T1000 (cell line): Measurements from ENCODE around the gene PARD3.
"Not testable (repeated sequence)": the region's sequence is repeated elsewhere in the genome, so short reads cannot be mapped to it uniquely, and the experiment has no call there.

Source experiments
- DNase-seq: peaks from one replicate; lab custom pipeline; 2025; ENCODE audit warnings: mixed read lengths; lab: John Stamatoyannopoulos, UW

Gene PARD3

GRCh38 chr10:34382626-34383025, 432.5 kb downstream of the PARD3 start:
- no peak for DNase-seq

GRCh38 chr10:34380856-34381255, 434.2 kb downstream of the PARD3 start:
- DNase-seq = no peak

DNA sequence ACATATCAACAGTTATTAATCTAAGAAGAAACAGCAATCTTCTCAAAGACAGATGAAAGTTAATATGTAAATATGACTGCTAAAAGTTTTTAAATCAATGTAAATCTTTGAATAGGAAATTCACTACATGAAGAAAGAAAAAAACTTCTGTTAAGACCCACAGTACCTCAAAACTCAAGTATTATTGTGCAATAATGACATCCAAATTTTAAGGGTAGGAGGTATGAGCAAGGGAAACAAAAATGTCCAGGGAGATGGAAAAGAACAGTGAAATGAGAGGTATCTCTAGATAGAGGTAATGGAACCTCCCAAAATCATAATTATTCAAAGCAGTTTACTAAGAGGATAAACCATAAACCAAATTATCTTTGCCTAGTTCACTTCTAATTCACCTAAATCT, 436.8 kb downstream of the PARD3 start:
- DNase-seq = no peak

- no peak for DNase-seq
Measured at GRCh38 chr10:34377833-34378232, 437.3 kb downstream of the PARD3 start.

DNA sequence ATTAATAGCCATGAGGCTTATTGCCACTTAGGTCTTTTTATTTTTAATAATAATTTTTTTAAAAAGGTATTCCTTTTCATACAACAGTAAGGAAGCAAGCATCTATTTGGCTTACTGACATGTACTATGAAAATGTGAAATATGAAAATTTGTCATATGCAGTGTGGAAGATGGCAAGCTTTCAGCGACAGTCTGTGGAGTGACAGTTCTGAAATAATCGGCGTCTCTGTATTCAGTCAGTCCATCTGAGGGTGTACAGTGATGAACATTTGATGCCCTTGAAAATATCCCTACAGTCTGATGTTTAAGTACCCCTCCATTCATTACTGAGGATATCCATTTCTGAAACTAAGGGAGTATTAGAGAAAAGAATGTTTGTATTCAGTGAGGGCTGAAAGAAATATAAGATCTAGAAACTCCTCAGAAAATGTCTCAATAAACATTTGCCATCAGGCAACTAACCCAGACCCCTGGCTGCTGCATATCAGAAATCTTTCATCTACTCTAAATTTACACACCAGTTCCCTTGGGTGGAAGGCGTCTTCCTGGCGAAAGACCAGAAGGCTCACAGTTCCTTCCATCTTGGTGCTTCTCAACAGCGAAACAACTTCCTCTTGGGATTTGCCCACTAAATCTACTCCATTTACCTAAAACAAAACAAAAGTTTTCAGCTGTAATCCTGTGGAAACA, 440.6 kb downstream of the PARD3 start:
- DNase-seq = no peak

- DNase-seq = no peak
Measured at GRCh38 chr10:34373211-34373610, 441.9 kb downstream of the PARD3 start.

DNA sequence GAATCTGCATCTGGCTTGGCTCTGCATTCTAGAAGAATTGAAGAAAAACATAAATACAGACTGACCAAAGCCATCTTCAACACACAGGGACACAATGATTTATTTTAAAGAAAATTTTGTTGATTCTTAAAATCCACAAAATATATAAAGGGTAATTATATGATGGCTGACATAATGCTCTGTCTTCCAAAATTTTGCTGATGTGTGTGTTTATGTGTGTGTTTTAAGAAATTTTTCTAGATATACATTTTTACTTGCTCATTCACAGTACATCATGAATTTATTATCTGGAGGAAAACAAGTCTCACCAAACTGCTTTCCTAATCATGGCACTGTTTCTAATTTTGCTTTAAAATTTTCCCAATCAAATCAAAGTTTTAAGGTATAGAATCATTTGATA, 442.6 kb downstream of the PARD3 start:
- no peak for DNase-seq

- DNase-seq = no peak
Measured at GRCh38 chr10:34370126-34370525, 445.0 kb downstream of the PARD3 start.

DNA sequence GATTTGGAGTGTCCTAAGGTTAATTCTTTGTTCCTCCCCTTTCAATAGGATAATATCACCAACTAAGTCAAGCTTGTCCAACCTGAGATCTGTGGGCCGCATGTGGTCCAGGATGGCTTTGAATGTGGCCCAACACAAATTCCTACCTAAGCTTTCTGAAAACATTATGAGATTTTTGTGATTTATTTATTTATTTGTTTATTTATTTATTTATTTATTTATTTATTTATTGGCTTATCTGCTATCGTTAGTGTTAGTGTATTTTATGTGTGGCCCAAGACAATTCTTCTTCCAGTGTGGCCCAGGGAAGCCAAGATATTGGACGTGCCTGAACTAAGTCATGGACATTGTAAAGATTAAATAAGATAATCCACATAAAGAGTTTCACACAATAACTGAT, 446.0 kb downstream of the PARD3 start:
- DNase-seq = no peak

DNA sequence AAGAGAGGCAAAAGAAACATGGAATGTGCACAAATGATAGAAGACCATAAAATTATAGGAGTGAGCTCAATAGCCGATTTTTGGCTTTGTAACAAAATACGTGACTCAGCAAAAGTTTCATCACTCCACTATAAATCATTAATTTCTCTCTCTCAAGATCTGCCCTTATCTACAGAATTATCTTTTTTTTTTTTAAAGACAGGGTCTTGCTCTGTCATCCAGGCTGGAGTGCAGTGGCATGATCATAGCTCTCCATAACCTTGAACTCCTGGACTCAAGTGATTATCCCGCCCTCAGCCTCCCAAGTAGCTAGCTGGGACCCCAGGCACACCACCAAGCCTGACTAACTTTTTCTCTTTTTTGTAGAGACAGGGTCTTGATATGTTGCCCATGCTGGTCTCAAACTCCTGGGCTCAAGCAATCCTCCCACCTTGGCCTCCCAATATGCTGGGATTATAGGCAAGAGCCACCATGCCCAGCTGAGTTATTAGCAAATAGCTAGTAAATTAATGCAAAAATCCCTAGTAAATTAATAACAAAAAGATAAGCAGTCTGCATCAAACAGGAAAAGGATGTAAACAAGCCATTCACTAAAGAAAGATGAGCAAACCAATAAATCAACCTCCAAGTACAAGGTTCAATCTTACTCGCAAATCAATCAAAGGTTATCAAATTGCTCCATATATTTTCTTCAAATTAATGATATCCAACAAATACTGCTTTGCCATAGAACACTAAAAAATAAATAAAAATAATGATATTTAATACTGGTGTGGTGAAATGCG, 450.7 kb downstream of the PARD3 start:
- no peak for DNase-seq

- no peak for DNase-seq
Measured at GRCh38 chr10:34360984-34361383, 454.1 kb downstream of the PARD3 start.

- no peak for DNase-seq
Measured at GRCh38 chr10:34359435-34359813, 455.7 kb downstream of the PARD3 start.

GRCh38 chr10:34358729-34359434, 456.2 kb downstream of the PARD3 start:
- no peak for DNase-seq

DNA sequence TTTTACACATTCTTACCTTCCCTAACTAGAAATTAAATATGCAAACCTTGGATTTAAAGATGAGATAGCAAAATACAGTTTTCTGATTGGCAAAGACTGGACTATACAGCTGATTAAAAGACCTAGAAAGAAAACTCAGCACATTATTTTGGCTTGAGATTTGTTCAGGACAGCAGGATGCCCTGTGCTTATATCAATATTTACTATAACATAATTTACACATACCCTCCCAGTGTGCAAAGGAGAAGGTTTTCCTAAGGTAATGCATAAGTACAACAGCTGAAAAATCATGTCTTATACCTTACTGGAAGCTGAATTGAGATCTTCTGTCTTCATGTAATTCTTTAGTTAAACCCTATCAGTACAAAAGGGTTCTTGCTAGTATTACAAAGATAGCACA, 458.6 kb downstream of the PARD3 start:
- DNase-seq = no peak

- DNase-seq = not testable (repeated sequence)
Measured at GRCh38 chr10:34353530-34353929, 461.6 kb downstream of the PARD3 start.

DNA sequence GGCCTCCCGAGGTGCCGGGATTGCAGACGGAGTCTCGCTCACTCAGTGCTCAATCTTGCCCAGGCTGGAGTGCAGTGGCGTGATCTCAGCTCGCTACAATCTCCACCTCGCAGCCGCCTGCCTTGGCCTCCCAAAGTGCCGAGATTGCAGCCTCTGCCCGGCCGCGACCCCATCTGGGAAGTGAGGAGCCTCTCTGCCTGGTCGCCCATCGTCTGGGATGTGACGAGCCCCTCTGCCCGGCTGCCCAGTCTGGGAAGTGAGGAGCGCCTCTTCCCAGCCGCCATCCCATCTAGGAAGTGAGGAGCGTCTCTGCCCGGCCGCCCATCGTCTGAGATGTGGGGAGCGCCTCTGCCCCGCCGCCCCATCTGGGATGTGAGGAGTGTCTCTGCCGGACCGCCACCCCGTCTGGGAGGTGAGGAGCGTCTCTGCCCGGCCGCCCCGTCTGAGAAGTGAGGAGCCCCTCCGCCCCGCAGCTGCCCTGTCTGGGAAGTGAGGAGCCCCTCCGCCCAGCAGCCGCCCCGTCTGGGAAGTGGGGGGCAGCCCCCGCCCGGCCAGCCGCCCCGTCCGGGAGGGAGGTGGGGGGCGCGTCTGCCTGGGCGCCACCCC, 462.4 kb downstream of the PARD3 start:
- DNase-seq = not testable (repeated sequence)

GRCh38 chr10:34351161-34351560, 463.9 kb downstream of the PARD3 start:
- DNase-seq = no peak

GRCh38 chr10:34348917-34349485, 466.1 kb downstream of the PARD3 start:
- no peak for DNase-seq

DNA sequence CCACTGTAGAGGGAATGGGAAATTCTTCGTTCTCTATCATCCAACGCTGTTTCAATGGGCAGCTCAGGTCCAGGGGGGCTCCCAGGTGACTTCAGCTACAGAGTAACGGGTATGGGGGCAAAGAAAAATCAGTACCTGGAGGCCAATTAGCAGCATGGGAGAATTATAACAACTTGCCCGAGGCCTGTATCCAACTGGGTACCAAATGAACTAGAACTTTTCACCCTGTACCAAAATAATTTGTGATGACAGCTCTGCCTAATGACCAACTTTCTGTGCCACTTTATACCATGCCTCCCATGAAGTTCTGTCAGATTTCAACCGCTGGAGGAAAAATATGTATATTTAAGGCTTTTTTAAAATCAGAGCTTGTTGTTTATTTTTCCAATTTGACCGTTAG, 467.1 kb downstream of the PARD3 start:
- DNase-seq = no peak

- DNase-seq = no peak
Measured at GRCh38 chr10:34347131-34347530, 468.0 kb downstream of the PARD3 start.

GRCh38 chr10:34346516-34347100, 468.5 kb downstream of the PARD3 start:
- no peak for DNase-seq

DNA sequence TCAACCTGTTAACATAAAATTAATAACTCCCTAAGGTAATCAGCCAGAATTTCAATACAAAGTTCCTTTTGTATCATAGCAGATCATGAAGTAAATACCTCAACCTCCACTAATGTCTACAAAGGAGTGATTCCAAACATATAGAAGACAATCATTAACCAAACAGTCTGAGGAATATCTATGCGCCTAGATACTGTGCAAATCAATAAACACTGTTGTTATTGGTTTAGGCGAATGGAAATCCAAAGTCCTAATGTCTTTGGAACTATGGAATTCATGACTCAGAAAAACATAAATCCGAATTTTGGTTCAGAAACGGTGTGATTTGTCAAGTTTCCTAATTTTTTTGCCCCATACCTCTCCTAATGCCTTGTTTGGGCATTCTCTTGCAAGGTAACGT, 469.7 kb downstream of the PARD3 start:
- no peak for DNase-seq
